Breast epithelium (tissue), 4 donors: ENCODE data around the gene ARMC8. TPM values are rescaled to one million over a fixed set of nuclear protein-coding genes. Genes with fewer than 3 reads are reported as not detected.

Source experiments
- DNase-seq, 2 donors: peaks; one replicate each; pipeline ENCODE4 v3.0.0-alpha.2; 2019; ENCODE audit warnings: low spot score in 2 of 2
- H3K27ac ChIP-seq, 2 donors: fragments of 200-600 bp; sonication (generic) in 1 of 2; one replicate each; pipeline ENCODE4 v1.5.1; 2016 to 2019; ENCODE audit warnings: mild to moderate bottlenecking in 1 of 2
- H3K27me3 ChIP-seq, 2 donors: fragments of 200-600 bp; sonication (generic) in 1 of 2; one replicate each; pipeline versions ENCODE4 v1.5.1 to v1.6.0; 2017 to 2019; ENCODE audit warnings: control low read depth in 1 of 2, mild to moderate bottlenecking in 1 of 2
- H3K36me3 ChIP-seq: fragments of 200-600 bp; one replicate; pipeline ENCODE4 v1.5.1; 2019
- H3K4me1 ChIP-seq, 2 donors: fragments of 200-600 bp; sonication (generic); one replicate each; pipeline ENCODE4 v1.5.1; 2016 to 2019; ENCODE audit warnings: control low read depth in 1 of 2
- H3K4me3 ChIP-seq, 3 donors: fragments of 200-600 bp; sonication (generic); 1 replicate in 2 of 3; 2 replicates in 1 of 3; pipeline ENCODE4 v1.5.1; 2016 to 2019; ENCODE audit warnings: mild to moderate bottlenecking in 3 of 3, moderate library complexity in 2 of 3
- H3K9me3 ChIP-seq, 2 donors: fragments of 200-600 bp; sonication (generic) in 1 of 2; one replicate each; pipeline ENCODE4 v1.5.1; 2016 to 2019; ENCODE audit warnings: control low read depth in 1 of 2
- CTCF ChIP-seq, 3 donors: fragments of 450-650 bp; IDR thresholded peaks; one replicate each; pipeline ENCODE4 v1.5.1; 2016 to 2017; ENCODE audit warnings: antibody characterized with exemption in 3 of 3, mild to moderate bottlenecking in 3 of 3, moderate library complexity in 3 of 3
- POLR2A ChIP-seq: fragments of 450-650 bp; IDR thresholded peaks from one replicate; pipeline ENCODE4 v1.6.1; 2016; ENCODE audit warnings: antibody characterized with exemption, mild to moderate bottlenecking, moderate library complexity
- POLR2AphosphoS5 ChIP-seq, 3 donors: sonication (generic); formaldehyde crosslinking; IDR thresholded peaks; one replicate each; pipeline ENCODE4 v1.6.1; 2017; ENCODE audit warnings: antibody characterized with exemption in 3 of 3
- intact Hi-C: fragments of 100-400 bp; cut with DNase I; formaldehyde crosslinking; loops from one replicate; pipeline ENCODE4 v1.15.1; 2023; ENCODE audit warnings: low total_unique reads
- total RNA-seq, 3 donors: library from RNA; depleted of rRNA; stranded (reverse); fragments of >200 nt; gene quantifications; one replicate each; pipeline ENCODE4 v1.1.0, GENCODE V29; 2016

The ARMC8 gene
- total RNA-seq, 3 donors from 2014 or later: 74.4 to 93.3 (median 82.0) TPM

DNA sequence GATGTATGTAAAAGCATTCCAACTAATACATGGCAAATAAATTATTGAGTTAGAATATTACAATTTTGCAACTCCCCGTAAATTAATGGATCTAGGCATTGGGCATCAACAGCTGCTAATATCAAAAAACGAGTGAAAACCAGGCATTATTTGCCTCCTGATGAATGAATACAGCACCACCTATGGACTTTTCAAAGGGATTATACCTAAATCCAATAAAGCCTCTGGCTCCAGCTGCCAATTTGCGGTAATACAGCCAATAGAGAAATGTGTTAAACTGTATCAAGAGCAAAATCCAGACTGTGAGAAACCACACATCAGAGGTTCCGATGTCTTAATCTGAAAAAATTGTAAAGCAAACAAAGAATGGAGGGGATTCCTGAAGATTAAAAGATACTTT lies 38.6 kb upstream of the ARMC8 start:
- Histone ChIP-seq H3K9me3 (no peaks in the 10 kb centered on the region), H3K36me3 (no peaks in the 10 kb centered on the region), H3K27ac (no peak overlapping the region), H3K4me1 (no peaks in the 10 kb centered on the region), H3K4me3 (no peak overlapping the region), H3K27me3 (no peaks in the 10 kb centered on the region)
- intact Hi-C loops: no loop called here
- DNase-seq: no peak
- no peak for TF ChIP-seq CTCF (IDR thresholded peaks at IDR 0.05)
- TF ChIP-seq POLR2A: no peak
- TF ChIP-seq POLR2AphosphoS5 (IDR thresholded peaks at IDR 0.05): no peak

DNA sequence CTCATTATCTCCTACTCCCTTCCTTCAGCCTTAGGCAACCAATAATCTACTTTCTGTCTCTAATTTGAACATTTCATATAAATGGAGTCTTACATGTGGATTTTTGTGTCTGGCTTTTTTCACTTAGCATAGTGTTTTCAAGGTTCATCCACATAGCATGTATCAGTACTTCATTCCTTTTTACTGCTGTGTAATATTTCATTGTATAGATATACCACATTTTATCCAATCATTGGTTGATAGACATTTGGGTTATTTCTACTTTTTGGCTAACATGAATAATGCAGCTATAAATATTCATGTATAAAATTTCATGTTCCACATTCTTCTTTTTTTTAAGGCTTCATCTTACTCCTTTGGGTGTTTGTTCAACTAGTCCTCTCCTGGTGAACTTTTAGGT lies 32.6 kb upstream of the ARMC8 start:
- H3K4me3 ChIP-seq: no peak overlapping the region
- intact Hi-C loops: loop anchor here (10.0 kb wide), 1 partner anchor 1980 kb away; no protein-coding TSS in a partner anchor
- TF ChIP-seq POLR2A (no peak), POLR2AphosphoS5 (IDR thresholded peaks at IDR 0.05) (no peak), CTCF (IDR thresholded peaks at IDR 0.05) (no peak)
- no peaks in the 10 kb centered on the region for H3K9me3 ChIP-seq
- H3K27ac ChIP-seq: no peak overlapping the region
- H3K27me3 ChIP-seq: no peaks in the 10 kb centered on the region
- no peaks in the 10 kb centered on the region for H3K4me1 ChIP-seq
- DNase-seq: no peak
- H3K36me3 ChIP-seq: no peaks in the 10 kb centered on the region

DNA sequence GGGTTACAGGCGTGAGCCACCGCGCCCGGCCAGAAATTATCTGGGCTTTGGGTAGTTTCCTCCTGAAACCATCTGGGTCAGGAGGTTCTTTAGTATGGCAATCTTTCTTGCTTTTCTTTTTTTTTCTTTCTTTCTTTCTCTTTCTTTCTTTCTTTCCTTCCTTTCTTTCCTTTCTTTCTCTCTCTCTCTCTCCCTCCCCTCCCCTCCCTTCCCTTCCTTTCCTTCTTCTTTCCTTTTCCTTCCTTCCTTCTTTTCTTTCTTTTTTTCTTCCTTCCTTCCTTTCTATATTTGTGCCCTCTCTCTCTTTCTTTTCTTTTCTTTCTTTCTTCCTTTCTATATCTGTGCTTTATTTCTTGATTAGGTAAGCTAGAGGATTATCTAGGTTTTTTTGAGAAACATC lies 29.4 kb upstream of the ARMC8 start:
- no peaks in the 10 kb centered on the region for H3K4me1 ChIP-seq
- no peak for TF ChIP-seq CTCF (IDR thresholded peaks at IDR 0.05)
- no peak for TF ChIP-seq POLR2A
- no peak for TF ChIP-seq POLR2AphosphoS5 (IDR thresholded peaks at IDR 0.05)
- no peak overlapping the region for H3K27ac ChIP-seq
- H3K9me3 ChIP-seq: no peaks in the 10 kb centered on the region
- no peak overlapping the region for H3K4me3 ChIP-seq
- H3K27me3 ChIP-seq: no peaks in the 10 kb centered on the region
- intact Hi-C loops: loop anchor here (10.0 kb wide), 1 partner anchor 1983 kb away; no protein-coding TSS in a partner anchor
- DNase-seq: no peak
- peaks cover 4% of the 10 kb centered on the region for H3K36me3 ChIP-seq

GRCh38 chr3:138165061-138165460 lies 22.0 kb upstream of the ARMC8 start:
- intact Hi-C loops: no loop called here
- peaks cover 7% of the 10 kb centered on the region for H3K36me3 ChIP-seq

DNA sequence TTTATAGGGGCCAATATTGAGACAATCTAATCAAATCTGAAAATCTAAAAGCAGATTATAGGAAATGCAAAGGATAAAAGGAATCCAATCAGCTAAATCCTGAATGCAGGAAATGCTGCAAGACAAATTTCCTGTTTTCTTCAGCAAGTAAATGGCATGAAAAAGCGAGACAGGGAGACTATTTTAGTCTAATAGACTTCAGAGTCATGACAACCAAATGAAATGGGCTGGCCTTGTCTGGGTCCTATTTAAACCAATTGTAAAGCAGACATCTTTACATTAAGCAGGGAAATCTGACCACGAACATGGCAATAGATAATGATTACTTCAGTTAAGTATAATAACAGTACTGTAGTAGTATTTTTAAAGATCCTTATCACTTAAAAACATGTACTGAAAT lies 14.5 kb upstream of the ARMC8 start:
- TF ChIP-seq POLR2A: no peak
- TF ChIP-seq CTCF (IDR thresholded peaks at IDR 0.05): no peak
- TF ChIP-seq POLR2AphosphoS5 (IDR thresholded peaks at IDR 0.05): no peak
- no peaks in the 10 kb centered on the region for H3K36me3 ChIP-seq
- intact Hi-C loops: no loop called here
- H3K9me3 ChIP-seq: no peaks in the 10 kb centered on the region
- DNase-seq: no peak
- no peak overlapping the region for H3K27ac ChIP-seq
- no peaks in the 10 kb centered on the region for H3K27me3 ChIP-seq
- H3K4me3 ChIP-seq: no peak overlapping the region
- H3K4me1 ChIP-seq: peaks cover 0 to 6% of the 10 kb centered on the region in 2 donors

More at GRCh38 chr3:138165061-138165460, 22.0 kb upstream of the ARMC8 start:
- no peaks in the 10 kb centered on the region for H3K27me3 ChIP-seq
- no peaks in the 10 kb centered on the region for H3K4me1 ChIP-seq
- TF ChIP-seq POLR2AphosphoS5 (IDR thresholded peaks at IDR 0.05) (no peak), POLR2A (no peak), CTCF (IDR thresholded peaks at IDR 0.05) (no peak)
- no peak overlapping the region for H3K27ac ChIP-seq
- H3K9me3 ChIP-seq: no peaks in the 10 kb centered on the region
- no peak for DNase-seq
- no peak overlapping the region for H3K4me3 ChIP-seq
